Heart left ventricle (tissue), 13 donors: ENCODE results near the gene RND3.

Source experiments
- POLR2A ChIP-seq, 2 donors: fragments of 450-650 bp; IDR thresholded peaks; one replicate each; pipeline ENCODE4 v1.6.1; 2017; ENCODE audit warnings: antibody characterized with exemption in 2 of 2, mild to moderate bottlenecking in 2 of 2, moderate library complexity in 2 of 2
- TF ChIP-seq, protein P1 (sequence below), 12 donors: fragments of 200-600 bp; sonication (generic) in 4 of 12; IDR thresholded peaks; one replicate each; pipeline versions ENCODE4 v1.5.0 to v1.8.0; 2018 to 2022; ENCODE audit warnings: antibody characterized with exemption in 12 of 12, mild to moderate bottlenecking in 5 of 12
- donor health status: ischemic (EF 13 %, LVEDD 7.1; RV severe dilation, severe dysfunction).
- donor health status: DM: no; HTN: yes; CAD: no.
- donor health status: DM: no; HTN: no; CAD: no.
- donor health status: ischemic (EF 25% LVEDD 6.9; RV normal size, moderate dysfunction).
- donor health status: ischemic (EF 25% LVEDD 5.7; RV mildly dilated, moderate dysfunction).
- donor health status: ischemic (EF 35%, LVEDD 5.7; RV mildly dilated, moderate dysfunction).
- donor health status: nonischemic (EF 11% LVEDD 7.7; RV severe dilation, severe dysfunction).
- donor health status: DM: yes; HTN: yes; CAD: no.
- donor health status: PGD.
- donor health status: ischemic (EF 29% LVEDD 5.4; RV normal size, mild dysfunction).
- donor health status: nonischemic (EF 23%, LVEDD 6.1; RV moderate dilation, normal function).

- TF ChIP-seq, protein P1, sequence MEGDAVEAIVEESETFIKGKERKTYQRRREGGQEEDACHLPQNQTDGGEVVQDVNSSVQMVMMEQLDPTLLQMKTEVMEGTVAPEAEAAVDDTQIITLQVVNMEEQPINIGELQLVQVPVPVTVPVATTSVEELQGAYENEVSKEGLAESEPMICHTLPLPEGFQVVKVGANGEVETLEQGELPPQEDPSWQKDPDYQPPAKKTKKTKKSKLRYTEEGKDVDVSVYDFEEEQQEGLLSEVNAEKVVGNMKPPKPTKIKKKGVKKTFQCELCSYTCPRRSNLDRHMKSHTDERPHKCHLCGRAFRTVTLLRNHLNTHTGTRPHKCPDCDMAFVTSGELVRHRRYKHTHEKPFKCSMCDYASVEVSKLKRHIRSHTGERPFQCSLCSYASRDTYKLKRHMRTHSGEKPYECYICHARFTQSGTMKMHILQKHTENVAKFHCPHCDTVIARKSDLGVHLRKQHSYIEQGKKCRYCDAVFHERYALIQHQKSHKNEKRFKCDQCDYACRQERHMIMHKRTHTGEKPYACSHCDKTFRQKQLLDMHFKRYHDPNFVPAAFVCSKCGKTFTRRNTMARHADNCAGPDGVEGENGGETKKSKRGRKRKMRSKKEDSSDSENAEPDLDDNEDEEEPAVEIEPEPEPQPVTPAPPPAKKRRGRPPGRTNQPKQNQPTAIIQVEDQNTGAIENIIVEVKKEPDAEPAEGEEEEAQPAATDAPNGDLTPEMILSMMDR (IDR thresholded peaks at IDR 0.05), result no peak
- TF ChIP-seq POLR2A (IDR thresholded peaks at IDR 0.05), result no peak
Observed at GRCh38 chr2:150531591-150531990, 44.1 kb upstream of the RND3 start.
